H1 (cell line): ENCODE results near the gene ANO2. TPM values are rescaled to one million over a fixed set of nuclear protein-coding genes. Genes with fewer than 3 reads are reported as not detected.

Experiments
- CTCF ChIA-PET: fragments of 300-600 bp; sonication (Branson Sonifier 250); formaldehyde crosslinking; loops from one replicate; lab custom pipeline; 2021; ENCODE audit not compliant: partially characterized antibody; lab: Charles Lee
- POLR2A ChIA-PET: fragments of 300-600 bp; sonication (Branson Sonifier 250); formaldehyde crosslinking; loops from one replicate; lab custom pipeline; 2021; ENCODE audit warnings: inconsistent platforms; ENCODE audit not compliant: partially characterized antibody; lab: Charles Lee
- DNase-seq, 2 experiments: peaks; one replicate each; pipeline versions ENCODE4 v3.0.0 to v3.0.0-alpha.2; 2010 to 2022; ENCODE audit warnings: low spot score in 2 of 2, low read depth in 1 of 2, mixed read lengths in 1 of 2
- FAIRE-seq: peaks from 2 replicates; lab custom pipeline; 2011; peaks lifted over from hg19 to GRCh38; lab: Jason Lieb, UNC
- H2AFZ ChIP-seq: 2 replicates; pipeline ENCODE4 v1.8.1; 2012; ENCODE audit warnings: low read length, inconsistent platforms
- H2AK5ac ChIP-seq: 2 replicates; pipeline ENCODE4 v1.6.1; 2013; ENCODE audit warnings: low read depth, low read length
- H2BK120ac ChIP-seq: replicated peaks from 2 replicates; pipeline ENCODE3; 2013; ENCODE audit warnings: low read depth, low read length, inconsistent platforms
- H2BK12ac ChIP-seq: 2 replicates; pipeline ENCODE4 v1.6.1; 2013; ENCODE audit warnings: low read depth, low read length
- H2BK15ac ChIP-seq: 2 replicates; pipeline ENCODE4 v1.6.1; 2013; ENCODE audit warnings: low read length
- H2BK20ac ChIP-seq: 2 replicates; pipeline ENCODE4 v1.6.1; 2013; ENCODE audit warnings: low read length
- H2BK5ac ChIP-seq: 2 replicates; pipeline ENCODE4 v1.6.1; 2013; ENCODE audit warnings: low read depth, low read length
- H3K14ac ChIP-seq: 2 replicates; pipeline ENCODE4 v1.6.1; 2013; ENCODE audit warnings: inconsistent platforms; ENCODE audit not compliant: insufficient read length
- H3K18ac ChIP-seq: 2 replicates; pipeline ENCODE4 v1.6.1; 2013; ENCODE audit warnings: low read length; ENCODE audit errors: extremely low read depth
- H3K23ac ChIP-seq: 2 replicates; pipeline ENCODE4 v1.6.1; 2013; ENCODE audit warnings: inconsistent platforms; ENCODE audit not compliant: insufficient read length
- H3K23me2 ChIP-seq: 2 replicates; pipeline ENCODE4 v1.6.1; 2013; ENCODE audit warnings: low read depth, low read length
- H3K27ac ChIP-seq: 2 replicates; pipeline ENCODE4 v1.6.1; 2011; ENCODE audit warnings: low read depth, low read length, inconsistent platforms
- H3K27me3 ChIP-seq, 4 experiments: replicated peaks in 1 of 4; 1 replicate in 1 of 4; 2 replicates in 3 of 4; pipeline versions ENCODE4 v1.6.1 to v1.8.1; 2011 to 2013; ENCODE audit warnings: low read length in 3 of 4, mild to moderate bottlenecking in 3 of 4, inconsistent platforms in 2 of 4, mixed read lengths in 2 of 4, moderate library complexity in 1 of 4; ENCODE audit not compliant: control insufficient read depth in 3 of 4, insufficient read depth in 3 of 4; ENCODE audit errors: extremely low read depth in 1 of 4
- H3K36me3 ChIP-seq, 4 experiments: 2 replicates each; pipeline versions ENCODE4 v1.6.1 to v1.8.1; 2011 to 2013; ENCODE audit warnings: mild to moderate bottlenecking in 4 of 4, low read length in 3 of 4, moderate library complexity in 2 of 4, control low read depth in 1 of 4, inconsistent platforms in 1 of 4; ENCODE audit not compliant: insufficient read depth in 4 of 4, control insufficient read depth in 2 of 4
- H3K4ac ChIP-seq: replicated peaks from 2 replicates; pipeline ENCODE3; 2013; ENCODE audit warnings: low read length, low read depth, mixed read lengths, inconsistent platforms; ENCODE audit not compliant: insufficient read length
- H3K4me1 ChIP-seq, 4 experiments: replicated peaks in 1 of 4; 1 replicate in 1 of 4; 2 replicates in 3 of 4; pipeline versions ENCODE4 v1.6.1 to v1.8.1; 2011 to 2013; ENCODE audit warnings: low read length in 3 of 4, inconsistent platforms in 2 of 4, mixed read lengths in 1 of 4; ENCODE audit not compliant: insufficient read depth in 4 of 4, control insufficient read depth in 3 of 4
- H3K4me2 ChIP-seq, 2 experiments: 2 replicates each; pipeline versions ENCODE4 v1.6.1 to v1.8.1; 2011 to 2013; ENCODE audit warnings: low read depth in 2 of 2, low read length in 2 of 2, control low read depth in 1 of 2, inconsistent platforms in 1 of 2, mild to moderate bottlenecking in 1 of 2; ENCODE audit not compliant: insufficient read depth in 1 of 2
- H3K4me3 ChIP-seq, 4 experiments: fragments of 200-600, 300-600 bp in 1 of 4; sonication (generic), shearing (Covaris generic), sonication (Bioruptor Twin) in 1 of 4; 2 replicates each; pipeline versions ENCODE4 v1.5.1 to v1.8.1; 2011 to 2016; ENCODE audit warnings: low read length in 4 of 4, low read depth in 3 of 4, control low read depth in 2 of 4, inconsistent platforms in 2 of 4, mild to moderate bottlenecking in 2 of 4, mixed read lengths in 1 of 4, moderate library complexity in 1 of 4; ENCODE audit not compliant: insufficient read depth in 2 of 4; ENCODE audit errors: extremely low read depth in 1 of 4
- H3K56ac ChIP-seq: replicated peaks from 2 replicates; pipeline ENCODE3; 2013; ENCODE audit warnings: low read depth, mild to moderate bottlenecking, mixed read lengths, low read length, inconsistent platforms; ENCODE audit not compliant: insufficient read length
- H3K79me1 ChIP-seq: 2 replicates; pipeline ENCODE4 v1.6.1; 2013; ENCODE audit warnings: low read depth, low read length, control low read depth
- H3K79me2 ChIP-seq, 2 experiments: 2 replicates each; pipeline versions ENCODE4 v1.6.1 to v1.8.1; 2012 to 2013; ENCODE audit warnings: low read length in 2 of 2, mild to moderate bottlenecking in 2 of 2, inconsistent platforms in 1 of 2; ENCODE audit not compliant: insufficient read depth in 2 of 2, control insufficient read depth in 1 of 2
- H3K9ac ChIP-seq, 4 experiments: replicated peaks in 1 of 4; 1 replicate in 1 of 4; 2 replicates in 3 of 4; pipeline versions ENCODE4 v1.6.1 to v1.8.1; 2011 to 2013; ENCODE audit warnings: low read depth in 3 of 4, low read length in 3 of 4, control low read depth in 2 of 4, mild to moderate bottlenecking in 2 of 4, moderate library complexity in 2 of 4, inconsistent platforms in 1 of 4; ENCODE audit errors: extremely low read depth in 1 of 4
- H3K9me3 ChIP-seq, 2 experiments: 2 replicates each; pipeline versions ENCODE4 v1.6.1 to v1.8.1; 2012 to 2013; ENCODE audit warnings: mild to moderate bottlenecking in 2 of 2, moderate library complexity in 2 of 2, control low read depth in 1 of 2, inconsistent platforms in 1 of 2, low read depth in 1 of 2, low read length in 1 of 2, mixed read lengths in 1 of 2; ENCODE audit not compliant: insufficient read depth in 2 of 2
- H4K20me1 ChIP-seq, 2 experiments: replicated peaks in 1 of 2; 2 replicates each; pipeline versions ENCODE3 to v1.8.1; 2011 to 2013; ENCODE audit warnings: inconsistent platforms in 2 of 2, low read length in 2 of 2, mild to moderate bottlenecking in 1 of 2; ENCODE audit not compliant: insufficient read depth in 2 of 2, control insufficient read depth in 1 of 2
- H4K5ac ChIP-seq: 2 replicates; pipeline ENCODE4 v1.6.1; 2013; ENCODE audit warnings: low read length, low read depth, mixed read lengths, inconsistent platforms; ENCODE audit not compliant: insufficient read length
- H4K8ac ChIP-seq: 2 replicates; pipeline ENCODE4 v1.8.0; 2013; ENCODE audit warnings: mild to moderate bottlenecking, moderate library complexity, low read length, inconsistent platforms; ENCODE audit not compliant: insufficient read depth; ENCODE audit errors: extremely low read depth
- H4K91ac ChIP-seq: replicated peaks from 2 replicates; pipeline ENCODE3; 2013; ENCODE audit warnings: low read length, mixed read lengths, inconsistent platforms; ENCODE audit not compliant: insufficient read length
- JUND ChIP-seq: IDR thresholded peaks from 2 replicates; pipeline ENCODE4 v1.6.1; 2011; ENCODE audit warnings: mild to moderate bottlenecking, improper control_type of control experiment, low read length
- MAFK ChIP-seq: IDR thresholded peaks from 2 replicates; pipeline ENCODE4 v1.6.1; 2012; ENCODE audit warnings: low read depth, mild to moderate bottlenecking, improper control_type of control experiment, low read length
- RFX5 ChIP-seq: IDR thresholded peaks from 2 replicates; pipeline ENCODE4 v1.6.1; 2011; ENCODE audit warnings: low read depth, low read length, improper control_type of control experiment, borderline replicate concordance
- WGBS, 2 experiments: shearing (Covaris generic) in 1 of 2; methylation state at CpG; one replicate each; pipeline versions ENCODE4 v1.1.6 to v1.1.7; 2013 to 2015; ENCODE audit warnings: low lambda C conversion rate in 2 of 2, mixed read lengths in 2 of 2, inconsistent platforms in 1 of 2, low coverage in 1 of 2, missing lambda C conversion rate in 1 of 2; ENCODE audit not compliant: insufficient replicate concordance in 2 of 2, insufficient coverage in 1 of 2, insufficient read length in 1 of 2; ENCODE audit errors: extremely low coverage in 1 of 2, missing lambda C conversion rate in 1 of 2; 5-methylcytosine and 5-hydroxymethylcytosine counted together
- polyA plus RNA-seq, 7 experiments: library from polyadenylated mRNA; depleted of rRNA in 3 of 7; stranded (reverse) in 5 of 7; unstranded in 2 of 7; fragments of >200 nt in 5 of 7; fragments of 200-250 nt in 2 of 7; gene quantifications; 1 replicate in 5 of 7; 2 replicates in 1 of 7; 4 replicates in 1 of 7; pipeline versions ENCODE4 v1.2.1 to v1.2.3, GENCODE V29; 2011 to 2013; ENCODE audit warnings: missing spikeins in 2 of 7, mixed read lengths in 2 of 7
- total RNA-seq: library from RNA; stranded (reverse); fragmentation: NEBNext Ultra II Directional; extraction: Animal tissue kit (Norgen Biotek cat#: 25700); gene quantifications from 2 replicates; pipeline ENCODE4 v1.2.1, GENCODE V29; 2021

Gene ANO2
- total and polyA plus RNA-seq, 2 of the 8 experiments (the other 6 are each of a cell fraction or from before 2014, with no cell fraction given): 1.9 to 5.5 TPM

GRCh38 chr12:5586201-5586600, 358.9 kb downstream of the ANO2 start:
- H3K4ac ChIP-seq: no peak overlapping the region
- H3K18ac ChIP-seq: peak overlapping the region; percentile 65; the same call in 1 of the 2 replicates
- DNase-seq: no peak

More at GRCh38 chr12:5586201-5586600, 358.9 kb downstream of the ANO2 start:
- Histone ChIP-seq H2BK20ac (peak overlapping the region; percentile 36), H2AK5ac (no peak overlapping the region), H2AFZ (no peak overlapping the region), H3K27ac (no peak overlapping the region), H3K9ac (no peak overlapping the region), H3K27me3 (no peaks in the 10 kb centered on the region), H3K79me2 (no peaks in the 10 kb centered on the region), H3K4me1 (peaks cover 5 to 26% (median 10%) of the 10 kb centered on the region in 4 experiments), H3K56ac (no peak overlapping the region), H2BK15ac (no peak overlapping the region), H4K20me1 (no peaks in the 10 kb centered on the region), H3K36me3 (no peaks in the 10 kb centered on the region), H2BK5ac (peak overlapping the region; percentile 3; the same call in 1 of the 2 replicates), H2BK120ac (no peak overlapping the region), H3K4me3 (no peak overlapping the region), H3K79me1 (no peaks in the 10 kb centered on the region), H3K14ac (no peak overlapping the region), H3K23me2 (no peaks in the 10 kb centered on the region), H4K5ac (no peak overlapping the region), H3K4me2 (no peak overlapping the region), H3K9me3 (no peaks in the 10 kb centered on the region), H4K91ac (peak overlapping the region; percentile 5), H4K8ac (no peak overlapping the region), H2BK12ac (0 out of 2 replicates have a peak overlapping the region, but pooled peaks have one; percentile 3), H3K23ac (no peak overlapping the region)
- CTCF ChIA-PET: interaction anchor here (1.1 to 1.6 kb wide), 2 partner anchors 19 to 93 kb away, joined by 3 read pairs; no protein-coding TSS in a partner anchor
- POLR2A ChIA-PET: interaction anchor here (1.1 kb wide), 1 partner anchor 17 kb away, joined by 3 read pairs; no protein-coding TSS in a partner anchor
- peak; percentile 41; the same call in 1 of the 2 replicates for TF ChIP-seq MAFK
- TF ChIP-seq RFX5: no peak
- TF ChIP-seq JUND: no peak
- FAIRE-seq: no peak
- WGBS, 2 experiments: 76% methylated on average over 4 of the region's 4 CpGs; no CpG with 5 or more reads in 1 of the 2 experiments
